H1 (cell line): ENCODE data around the gene FOXK1. TPM values are rescaled to one million over a fixed set of nuclear protein-coding genes. Genes with fewer than 3 reads are reported as not detected.

Experiments
- CTCF ChIA-PET: fragments of 300-600 bp; sonication (Branson Sonifier 250); formaldehyde crosslinking; loops from one replicate; lab custom pipeline; 2021; ENCODE audit not compliant: partially characterized antibody; lab: Charles Lee
- POLR2A ChIA-PET: fragments of 300-600 bp; sonication (Branson Sonifier 250); formaldehyde crosslinking; loops from one replicate; lab custom pipeline; 2021; ENCODE audit warnings: inconsistent platforms; ENCODE audit not compliant: partially characterized antibody; lab: Charles Lee
- DNase-seq, 2 experiments: peaks; one replicate each; pipeline versions ENCODE4 v3.0.0 to v3.0.0-alpha.2; 2010 to 2022; ENCODE audit warnings: low spot score in 2 of 2, low read depth in 1 of 2, mixed read lengths in 1 of 2
- FAIRE-seq: peaks from 2 replicates; lab custom pipeline; 2011; peaks lifted over from hg19 to GRCh38; lab: Jason Lieb, UNC
- H2AFZ ChIP-seq: 2 replicates; pipeline ENCODE4 v1.8.1; 2012; ENCODE audit warnings: low read length, inconsistent platforms
- H2AK5ac ChIP-seq: 2 replicates; pipeline ENCODE4 v1.6.1; 2013; ENCODE audit warnings: low read depth, low read length
- H2BK120ac ChIP-seq: replicated peaks from 2 replicates; pipeline ENCODE3; 2013; ENCODE audit warnings: low read depth, low read length, inconsistent platforms
- H2BK12ac ChIP-seq: 2 replicates; pipeline ENCODE4 v1.6.1; 2013; ENCODE audit warnings: low read depth, low read length
- H2BK15ac ChIP-seq: 2 replicates; pipeline ENCODE4 v1.6.1; 2013; ENCODE audit warnings: low read length
- H2BK20ac ChIP-seq: 2 replicates; pipeline ENCODE4 v1.6.1; 2013; ENCODE audit warnings: low read length
- H2BK5ac ChIP-seq: 2 replicates; pipeline ENCODE4 v1.6.1; 2013; ENCODE audit warnings: low read depth, low read length
- H3K14ac ChIP-seq: 2 replicates; pipeline ENCODE4 v1.6.1; 2013; ENCODE audit warnings: inconsistent platforms; ENCODE audit not compliant: insufficient read length
- H3K18ac ChIP-seq: 2 replicates; pipeline ENCODE4 v1.6.1; 2013; ENCODE audit warnings: low read length; ENCODE audit errors: extremely low read depth
- H3K23ac ChIP-seq: 2 replicates; pipeline ENCODE4 v1.6.1; 2013; ENCODE audit warnings: inconsistent platforms; ENCODE audit not compliant: insufficient read length
- H3K23me2 ChIP-seq: 2 replicates; pipeline ENCODE4 v1.6.1; 2013; ENCODE audit warnings: low read depth, low read length
- H3K27ac ChIP-seq: 2 replicates; pipeline ENCODE4 v1.6.1; 2011; ENCODE audit warnings: low read depth, low read length, inconsistent platforms
- H3K27me3 ChIP-seq, 4 experiments: replicated peaks in 1 of 4; 1 replicate in 1 of 4; 2 replicates in 3 of 4; pipeline versions ENCODE4 v1.6.1 to v1.8.1; 2011 to 2013; ENCODE audit warnings: low read length in 3 of 4, mild to moderate bottlenecking in 3 of 4, inconsistent platforms in 2 of 4, mixed read lengths in 2 of 4, moderate library complexity in 1 of 4; ENCODE audit not compliant: control insufficient read depth in 3 of 4, insufficient read depth in 3 of 4; ENCODE audit errors: extremely low read depth in 1 of 4
- H3K36me3 ChIP-seq, 4 experiments: 2 replicates each; pipeline versions ENCODE4 v1.6.1 to v1.8.1; 2011 to 2013; ENCODE audit warnings: mild to moderate bottlenecking in 4 of 4, low read length in 3 of 4, moderate library complexity in 2 of 4, control low read depth in 1 of 4, inconsistent platforms in 1 of 4; ENCODE audit not compliant: insufficient read depth in 4 of 4, control insufficient read depth in 2 of 4
- H3K4ac ChIP-seq: replicated peaks from 2 replicates; pipeline ENCODE3; 2013; ENCODE audit warnings: low read length, low read depth, mixed read lengths, inconsistent platforms; ENCODE audit not compliant: insufficient read length
- H3K4me1 ChIP-seq, 4 experiments: replicated peaks in 1 of 4; 1 replicate in 1 of 4; 2 replicates in 3 of 4; pipeline versions ENCODE4 v1.6.1 to v1.8.1; 2011 to 2013; ENCODE audit warnings: low read length in 3 of 4, inconsistent platforms in 2 of 4, mixed read lengths in 1 of 4; ENCODE audit not compliant: insufficient read depth in 4 of 4, control insufficient read depth in 3 of 4
- H3K4me2 ChIP-seq, 2 experiments: 2 replicates each; pipeline versions ENCODE4 v1.6.1 to v1.8.1; 2011 to 2013; ENCODE audit warnings: low read depth in 2 of 2, low read length in 2 of 2, control low read depth in 1 of 2, inconsistent platforms in 1 of 2, mild to moderate bottlenecking in 1 of 2; ENCODE audit not compliant: insufficient read depth in 1 of 2
- H3K4me3 ChIP-seq, 4 experiments: fragments of 200-600, 300-600 bp in 1 of 4; sonication (generic), shearing (Covaris generic), sonication (Bioruptor Twin) in 1 of 4; 2 replicates each; pipeline versions ENCODE4 v1.5.1 to v1.8.1; 2011 to 2016; ENCODE audit warnings: low read length in 4 of 4, low read depth in 3 of 4, control low read depth in 2 of 4, inconsistent platforms in 2 of 4, mild to moderate bottlenecking in 2 of 4, mixed read lengths in 1 of 4, moderate library complexity in 1 of 4; ENCODE audit not compliant: insufficient read depth in 2 of 4; ENCODE audit errors: extremely low read depth in 1 of 4
- H3K56ac ChIP-seq: replicated peaks from 2 replicates; pipeline ENCODE3; 2013; ENCODE audit warnings: low read depth, mild to moderate bottlenecking, mixed read lengths, low read length, inconsistent platforms; ENCODE audit not compliant: insufficient read length
- H3K79me1 ChIP-seq: 2 replicates; pipeline ENCODE4 v1.6.1; 2013; ENCODE audit warnings: low read depth, low read length, control low read depth
- H3K79me2 ChIP-seq, 2 experiments: 2 replicates each; pipeline versions ENCODE4 v1.6.1 to v1.8.1; 2012 to 2013; ENCODE audit warnings: low read length in 2 of 2, mild to moderate bottlenecking in 2 of 2, inconsistent platforms in 1 of 2; ENCODE audit not compliant: insufficient read depth in 2 of 2, control insufficient read depth in 1 of 2
- H3K9ac ChIP-seq, 4 experiments: replicated peaks in 1 of 4; 1 replicate in 1 of 4; 2 replicates in 3 of 4; pipeline versions ENCODE4 v1.6.1 to v1.8.1; 2011 to 2013; ENCODE audit warnings: low read depth in 3 of 4, low read length in 3 of 4, control low read depth in 2 of 4, mild to moderate bottlenecking in 2 of 4, moderate library complexity in 2 of 4, inconsistent platforms in 1 of 4; ENCODE audit errors: extremely low read depth in 1 of 4
- H3K9me3 ChIP-seq, 2 experiments: 2 replicates each; pipeline versions ENCODE4 v1.6.1 to v1.8.1; 2012 to 2013; ENCODE audit warnings: mild to moderate bottlenecking in 2 of 2, moderate library complexity in 2 of 2, control low read depth in 1 of 2, inconsistent platforms in 1 of 2, low read depth in 1 of 2, low read length in 1 of 2, mixed read lengths in 1 of 2; ENCODE audit not compliant: insufficient read depth in 2 of 2
- H4K20me1 ChIP-seq, 2 experiments: replicated peaks in 1 of 2; 2 replicates each; pipeline versions ENCODE3 to v1.8.1; 2011 to 2013; ENCODE audit warnings: inconsistent platforms in 2 of 2, low read length in 2 of 2, mild to moderate bottlenecking in 1 of 2; ENCODE audit not compliant: insufficient read depth in 2 of 2, control insufficient read depth in 1 of 2
- H4K5ac ChIP-seq: 2 replicates; pipeline ENCODE4 v1.6.1; 2013; ENCODE audit warnings: low read length, low read depth, mixed read lengths, inconsistent platforms; ENCODE audit not compliant: insufficient read length
- H4K8ac ChIP-seq: 2 replicates; pipeline ENCODE4 v1.8.0; 2013; ENCODE audit warnings: mild to moderate bottlenecking, moderate library complexity, low read length, inconsistent platforms; ENCODE audit not compliant: insufficient read depth; ENCODE audit errors: extremely low read depth
- H4K91ac ChIP-seq: replicated peaks from 2 replicates; pipeline ENCODE3; 2013; ENCODE audit warnings: low read length, mixed read lengths, inconsistent platforms; ENCODE audit not compliant: insufficient read length
- BACH1 ChIP-seq: IDR thresholded peaks from 2 replicates; pipeline ENCODE4 v1.6.1; 2012; ENCODE audit warnings: low read length, improper control_type of control experiment
- BRCA1 ChIP-seq: IDR thresholded peaks from 2 replicates; pipeline ENCODE4 v1.6.1; 2012; ENCODE audit warnings: low read depth, low read length, improper control_type of control experiment
- CEBPB ChIP-seq: IDR thresholded peaks from 2 replicates; pipeline ENCODE4 v1.6.1; 2012; ENCODE audit warnings: low read depth, low read length
- CTCF ChIP-seq, 3 experiments: IDR thresholded peaks; 1 replicate in 2 of 3; 2 replicates in 1 of 3; pipeline versions ENCODE4 v1.5.1 to v1.6.1; 2011; ENCODE audit warnings: low read length in 3 of 3, mild to moderate bottlenecking in 3 of 3, inconsistent platforms in 2 of 3, low read depth in 1 of 3, moderate library complexity in 1 of 3; ENCODE audit not compliant: insufficient read depth in 1 of 3; ENCODE audit errors: control extremely low read depth in 1 of 3
- GABPA ChIP-seq: IDR thresholded peaks from 2 replicates; pipeline ENCODE4 v1.6.1; 2011; ENCODE audit warnings: mild to moderate bottlenecking, low read length, moderate library complexity, borderline replicate concordance; ENCODE audit not compliant: insufficient read depth
- JUN ChIP-seq: IDR thresholded peaks from 2 replicates; pipeline ENCODE4 v1.6.1; 2011; ENCODE audit warnings: low read depth, mild to moderate bottlenecking, improper control_type of control experiment, low read length
- KDM4A ChIP-seq: IDR thresholded peaks from one replicate; pipeline ENCODE4 v1.7.1; 2012; ENCODE audit warnings: low read depth, mild to moderate bottlenecking, moderate library complexity, low read length, inconsistent platforms; ENCODE audit not compliant: severe bottlenecking
- MAFK ChIP-seq: IDR thresholded peaks from 2 replicates; pipeline ENCODE4 v1.6.1; 2012; ENCODE audit warnings: low read depth, mild to moderate bottlenecking, improper control_type of control experiment, low read length
- RFX5 ChIP-seq: IDR thresholded peaks from 2 replicates; pipeline ENCODE4 v1.6.1; 2011; ENCODE audit warnings: low read depth, low read length, improper control_type of control experiment, borderline replicate concordance
- SIX5 ChIP-seq: IDR thresholded peaks from 2 replicates; pipeline ENCODE4 v1.6.1; 2011; ENCODE audit warnings: mild to moderate bottlenecking, low read depth, low read length
- SP2 ChIP-seq: IDR thresholded peaks from 2 replicates; pipeline ENCODE4 v1.6.1; 2012; ENCODE audit warnings: mild to moderate bottlenecking, low read length, inconsistent platforms
- TBP ChIP-seq: IDR thresholded peaks from 2 replicates; pipeline ENCODE4 v1.6.1; 2011; ENCODE audit warnings: low read depth, low read length, improper control_type of control experiment
- WGBS, 2 experiments: shearing (Covaris generic) in 1 of 2; methylation state at CpG; one replicate each; pipeline versions ENCODE4 v1.1.6 to v1.1.7; 2013 to 2015; ENCODE audit warnings: low lambda C conversion rate in 2 of 2, mixed read lengths in 2 of 2, inconsistent platforms in 1 of 2, low coverage in 1 of 2, missing lambda C conversion rate in 1 of 2; ENCODE audit not compliant: insufficient replicate concordance in 2 of 2, insufficient coverage in 1 of 2, insufficient read length in 1 of 2; ENCODE audit errors: extremely low coverage in 1 of 2, missing lambda C conversion rate in 1 of 2; 5-methylcytosine and 5-hydroxymethylcytosine counted together
- polyA plus RNA-seq, 7 experiments: library from polyadenylated mRNA; depleted of rRNA in 3 of 7; stranded (reverse) in 5 of 7; unstranded in 2 of 7; fragments of >200 nt in 5 of 7; fragments of 200-250 nt in 2 of 7; gene quantifications; 1 replicate in 5 of 7; 2 replicates in 1 of 7; 4 replicates in 1 of 7; pipeline versions ENCODE4 v1.2.1 to v1.2.3, GENCODE V29; 2011 to 2013; ENCODE audit warnings: missing spikeins in 2 of 7, mixed read lengths in 2 of 7
- total RNA-seq: library from RNA; stranded (reverse); fragmentation: NEBNext Ultra II Directional; extraction: Animal tissue kit (Norgen Biotek cat#: 25700); gene quantifications from 2 replicates; pipeline ENCODE4 v1.2.1, GENCODE V29; 2021

Gene FOXK1
- total and polyA plus RNA-seq, 2 of the 8 experiments (the other 6 are each of a cell fraction or from before 2014, with no cell fraction given), result 2.0 to 8.5 TPM

GRCh38 chr7:4633012-4633411 lies 49.1 kb upstream of the FOXK1 start:
- H2BK120ac ChIP-seq, result no peak overlapping the region
- FAIRE-seq, result no peak
- no peak overlapping the region for H3K4me2 ChIP-seq
- H3K56ac ChIP-seq, result no peak overlapping the region
- no peaks in the 10 kb centered on the region for H3K79me2 ChIP-seq
- ChIA-PET CTCF (interaction anchor here (0.6 to 3.8 kb wide), 3 partner anchors 8 to 59 kb away, joined by 3 to 32 read pairs (median 8); no protein-coding TSS in a partner anchor), POLR2A (interaction anchor here (0.9 kb wide), 1 partner anchor 8 kb away, joined by 4 read pairs; no protein-coding TSS in a partner anchor)
- peaks cover 0 to 10% (median 2%) of the 10 kb centered on the region in 4 experiments; a peak in 3 of 7 replicates for H3K27me3 ChIP-seq
- WGBS, 2 experiments, result 86% methylated on average over 3 of the region's 3 CpGs; no CpG with 5 or more reads in 1 of the 2 experiments
- H3K23ac ChIP-seq, result no peak overlapping the region
- H3K14ac ChIP-seq, result no peak overlapping the region
- H3K9me3 ChIP-seq, result peaks cover 8 to 41% of the 10 kb centered on the region in 2 experiments; a peak in 3 of 4 replicates
- H2BK15ac ChIP-seq, result no peak overlapping the region
- no peak overlapping the region for H3K9ac ChIP-seq
- H3K23me2 ChIP-seq, result peaks cover 2% of the 10 kb centered on the region; the same call in 1 of the 2 replicates
- no peak overlapping the region for H2BK5ac ChIP-seq
- no peak overlapping the region for H4K8ac ChIP-seq
- no peaks in the 10 kb centered on the region for H3K36me3 ChIP-seq
- H4K20me1 ChIP-seq, result peaks cover 0 to 1% of the 10 kb centered on the region in 2 experiments
- H2AFZ ChIP-seq, result no peak overlapping the region
- no peak overlapping the region for H3K27ac ChIP-seq
- H3K18ac ChIP-seq, result no peak overlapping the region
- no peak for DNase-seq
- H2AK5ac ChIP-seq, result no peak overlapping the region
- H2BK20ac ChIP-seq, result no peak overlapping the region
- H4K91ac ChIP-seq, result no peak overlapping the region
- no peak overlapping the region for H4K5ac ChIP-seq
- no peak overlapping the region for H3K4me3 ChIP-seq
- no peak overlapping the region for H2BK12ac ChIP-seq
- no peaks in the 10 kb centered on the region; a peak in 2 of 7 replicates for H3K4me1 ChIP-seq
- H3K4ac ChIP-seq, result no peak overlapping the region
- H3K79me1 ChIP-seq, result no peaks in the 10 kb centered on the region
- TF ChIP-seq GABPA, result no peak
- TF ChIP-seq SIX5, result no peak
- TF ChIP-seq RFX5, result no peak
- no peak for TF ChIP-seq JUN
- TF ChIP-seq CEBPB, result no peak
- TF ChIP-seq CTCF (IDR thresholded peaks at IDR 0.05; ENCODE audit: control extremely low read depth in 1 of 3, insufficient read depth in 1 of 3, low read depth in 1 of 3, low read length in 3 of 3), result peak in 1 of 3 experiments; percentile 6; a peak in 1 of 4 replicates
- TF ChIP-seq KDM4A, result no peak
- TF ChIP-seq BACH1, result 0 out of 2 replicates have a peak, but pooled peaks have one; percentile 7
- TF ChIP-seq SP2, result no peak
- no peak for TF ChIP-seq BRCA1
- TF ChIP-seq MAFK, result peak; percentile 2; the same call in 1 of the 2 replicates
- TF ChIP-seq TBP, result no peak
